ENCODE results near the gene KCNK4.

The KCNK4 gene

GRCh38 chr11:64290352-64291261 is 495 bp upstream of the KCNK4 start:
- DNase-seq (ENCODE audit: low read depth in 2 of 2): no peak

GRCh38 chr11:64291752-64292459 is 804 bp downstream of the KCNK4 start:
- DNase-seq (ENCODE audit: low read depth in 2 of 2): no peak

GRCh38 chr11:64292460-64293254 is 1.6 kb downstream of the KCNK4 start:
- no peak for DNase-seq (ENCODE audit: low read depth in 2 of 2)

- no peak for DNase-seq (ENCODE audit: low read depth in 2 of 2)
Observed at GRCh38 chr11:64294774-64295173, 3.7 kb downstream of the KCNK4 start.

GRCh38 chr11:64295760-64296159 is 4.7 kb downstream of the KCNK4 start:
- DNase-seq (ENCODE audit: low read depth in 2 of 2): no peak

- no peak for DNase-seq (ENCODE audit: low read depth in 2 of 2)
Observed at GRCh38 chr11:64296236-64296635, 5.1 kb downstream of the KCNK4 start.

GRCh38 chr11:64296830-64297698 is 6.0 kb downstream of the KCNK4 start:
- DNase-seq (ENCODE audit: low read depth in 2 of 2): no peak

GRCh38 chr11:64297699-64298358 is 6.7 kb downstream of the KCNK4 start:
- DNase-seq (ENCODE audit: low read depth in 2 of 2): no peak

GRCh38 chr11:64298966-64299846 is 8.1 kb downstream of the KCNK4 start:
- no peak for DNase-seq (ENCODE audit: low read depth in 2 of 2)

GRCh38 chr11:64299847-64300648 is 8.9 kb downstream of the KCNK4 start, which contains the start of gene CATSPERZ:
Gene CATSPERZ (plus strand): TSS chr11:64300358. CDS start chr11:64300411, 53 bp downstream.
- DNase-seq (ENCODE audit: low read depth in 2 of 2): no peak

- no peak for DNase-seq (ENCODE audit: low read depth in 2 of 2)
Observed at GRCh38 chr11:64303109-64304031, 12.3 kb downstream of the KCNK4 start.

- DNase-seq (ENCODE audit: low read depth in 2 of 2): no peak
Observed at GRCh38 chr11:64304032-64304315, 12.9 kb downstream of the KCNK4 start.

GRCh38 chr11:64304316-64305072 is 13.4 kb downstream of the KCNK4 start:
- DNase-seq (ENCODE audit: low read depth in 2 of 2): peak; percentile 93 to 98

GRCh38 chr11:64305075-64305690 is 14.1 kb downstream of the KCNK4 start, which contains the start of gene ESRRA:
Gene ESRRA (plus strand): TSS chr11:64305524. CDS start chr11:64307180, 1,656 bp downstream.
- peak; percentile 100 for DNase-seq (ENCODE audit: low read depth in 2 of 2)

- DNase-seq (ENCODE audit: low read depth in 2 of 2): peak; percentile 59 to 61
Observed at GRCh38 chr11:64305691-64306562, 14.8 kb downstream of the KCNK4 start.

- no peak for DNase-seq (ENCODE audit: low read depth in 2 of 2)
Observed at GRCh38 chr11:64306563-64306875, 15.4 kb downstream of the KCNK4 start.
